ENCODE results near the gene CDSN.

The CDSN gene

DNA sequence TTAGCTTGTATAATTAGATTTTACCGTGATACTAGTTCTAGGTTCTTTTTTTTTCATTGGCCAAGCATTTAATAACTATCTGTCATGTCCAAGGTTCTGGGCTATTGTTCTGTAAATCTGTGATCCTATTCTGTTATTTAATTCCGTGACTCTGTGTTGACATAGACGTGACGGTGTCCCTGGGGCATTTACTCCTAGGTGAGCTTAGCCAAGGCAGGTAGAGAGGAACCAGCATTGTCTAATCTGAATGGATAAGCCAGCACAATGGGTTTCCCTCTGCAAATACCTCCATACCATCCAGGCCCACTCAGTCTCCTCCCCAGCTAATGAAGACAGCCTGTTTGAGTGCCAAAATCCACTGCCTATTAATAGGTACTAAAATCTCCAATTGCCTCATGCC is 8.9 kb upstream of the CDSN start:
- TF ChIP-seq ZNF565 (CRISPR knock-in tag; conservative IDR thresholded peaks at IDR 0.05; ENCODE audit: low read depth): no peak
- TF ChIP-seq ZC3H10 (CRISPR knock-in tag; IDR thresholded peaks at IDR 0.05): no peak
- TF ChIP-seq, protein P1, sequence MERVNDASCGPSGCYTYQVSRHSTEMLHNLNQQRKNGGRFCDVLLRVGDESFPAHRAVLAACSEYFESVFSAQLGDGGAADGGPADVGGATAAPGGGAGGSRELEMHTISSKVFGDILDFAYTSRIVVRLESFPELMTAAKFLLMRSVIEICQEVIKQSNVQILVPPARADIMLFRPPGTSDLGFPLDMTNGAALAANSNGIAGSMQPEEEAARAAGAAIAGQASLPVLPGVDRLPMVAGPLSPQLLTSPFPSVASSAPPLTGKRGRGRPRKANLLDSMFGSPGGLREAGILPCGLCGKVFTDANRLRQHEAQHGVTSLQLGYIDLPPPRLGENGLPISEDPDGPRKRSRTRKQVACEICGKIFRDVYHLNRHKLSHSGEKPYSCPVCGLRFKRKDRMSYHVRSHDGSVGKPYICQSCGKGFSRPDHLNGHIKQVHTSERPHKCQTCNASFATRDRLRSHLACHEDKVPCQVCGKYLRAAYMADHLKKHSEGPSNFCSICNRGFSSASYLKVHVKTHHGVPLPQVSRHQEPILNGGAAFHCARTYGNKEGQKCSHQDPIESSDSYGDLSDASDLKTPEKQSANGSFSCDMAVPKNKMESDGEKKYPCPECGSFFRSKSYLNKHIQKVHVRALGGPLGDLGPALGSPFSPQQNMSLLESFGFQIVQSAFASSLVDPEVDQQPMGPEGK (CRISPR knock-in tag; IDR thresholded peaks at IDR 0.05; ENCODE audit: borderline replicate concordance): no peak
- no peak for ATAC-seq

DNA sequence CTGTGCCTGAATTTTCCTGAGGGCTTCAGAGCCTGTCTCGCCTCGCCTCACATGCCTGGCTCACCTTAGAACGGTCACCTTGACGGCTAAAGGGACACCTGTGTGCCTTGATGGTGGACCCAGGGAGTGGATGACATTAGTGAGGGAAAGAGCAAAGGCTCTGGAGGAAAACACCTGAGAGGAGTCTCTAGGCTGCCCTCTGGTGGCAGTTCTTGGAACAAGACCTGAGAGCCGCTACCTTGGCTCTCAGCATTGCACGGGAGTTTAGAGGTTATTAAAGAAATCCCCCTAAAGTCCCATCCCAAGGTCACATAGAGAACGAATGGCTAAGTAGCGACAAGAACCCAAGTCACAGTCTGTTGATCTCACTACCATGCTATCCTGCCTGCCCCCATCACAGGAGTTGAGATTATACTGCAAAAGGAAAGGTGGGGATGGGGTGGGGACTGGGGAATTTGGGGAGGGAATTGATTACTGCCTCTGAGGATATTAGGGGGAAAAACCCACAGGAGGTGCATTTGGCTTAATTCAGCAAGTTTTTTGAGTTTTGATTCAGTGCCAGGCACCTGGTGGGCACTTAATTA is 7.9 kb upstream of the CDSN start:
- TF ChIP-seq ZNF70 (CRISPR knock-in tag; IDR thresholded peaks at IDR 0.05): no peak
- TF ChIP-seq OSR1 (CRISPR knock-in tag; IDR thresholded peaks at IDR 0.05): no peak
- TF ChIP-seq ZFP3 (CRISPR knock-in tag; IDR thresholded peaks at IDR 0.05): no peak
- TF ChIP-seq, protein P2, sequence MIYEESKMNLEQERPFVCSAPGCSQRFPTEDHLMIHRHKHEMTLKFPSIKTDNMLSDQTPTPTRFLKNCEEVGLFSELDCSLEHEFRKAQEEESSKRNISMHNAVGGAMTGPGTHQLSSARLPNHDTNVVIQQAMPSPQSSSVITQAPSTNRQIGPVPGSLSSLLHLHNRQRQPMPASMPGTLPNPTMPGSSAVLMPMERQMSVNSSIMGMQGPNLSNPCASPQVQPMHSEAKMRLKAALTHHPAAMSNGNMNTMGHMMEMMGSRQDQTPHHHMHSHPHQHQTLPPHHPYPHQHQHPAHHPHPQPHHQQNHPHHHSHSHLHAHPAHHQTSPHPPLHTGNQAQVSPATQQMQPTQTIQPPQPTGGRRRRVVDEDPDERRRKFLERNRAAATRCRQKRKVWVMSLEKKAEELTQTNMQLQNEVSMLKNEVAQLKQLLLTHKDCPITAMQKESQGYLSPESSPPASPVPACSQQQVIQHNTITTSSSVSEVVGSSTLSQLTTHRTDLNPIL (CRISPR knock-in tag; IDR thresholded peaks at IDR 0.05; ENCODE audit: low read depth): no peak
- TF ChIP-seq GLIS3 (CRISPR knock-in tag; IDR thresholded peaks at IDR 0.05): no peak
- TF ChIP-seq CSDC2 (CRISPR knock-in tag; IDR thresholded peaks at IDR 0.05): no peak
- no peak for TF ChIP-seq TCF4 (CRISPR knock-in tag; IDR thresholded peaks at IDR 0.05; ENCODE audit: borderline replicate concordance)
- no peak for TF ChIP-seq PPARA (CRISPR knock-in tag; IDR thresholded peaks at IDR 0.05; ENCODE audit: borderline replicate concordance)
- TF ChIP-seq, protein P3, sequence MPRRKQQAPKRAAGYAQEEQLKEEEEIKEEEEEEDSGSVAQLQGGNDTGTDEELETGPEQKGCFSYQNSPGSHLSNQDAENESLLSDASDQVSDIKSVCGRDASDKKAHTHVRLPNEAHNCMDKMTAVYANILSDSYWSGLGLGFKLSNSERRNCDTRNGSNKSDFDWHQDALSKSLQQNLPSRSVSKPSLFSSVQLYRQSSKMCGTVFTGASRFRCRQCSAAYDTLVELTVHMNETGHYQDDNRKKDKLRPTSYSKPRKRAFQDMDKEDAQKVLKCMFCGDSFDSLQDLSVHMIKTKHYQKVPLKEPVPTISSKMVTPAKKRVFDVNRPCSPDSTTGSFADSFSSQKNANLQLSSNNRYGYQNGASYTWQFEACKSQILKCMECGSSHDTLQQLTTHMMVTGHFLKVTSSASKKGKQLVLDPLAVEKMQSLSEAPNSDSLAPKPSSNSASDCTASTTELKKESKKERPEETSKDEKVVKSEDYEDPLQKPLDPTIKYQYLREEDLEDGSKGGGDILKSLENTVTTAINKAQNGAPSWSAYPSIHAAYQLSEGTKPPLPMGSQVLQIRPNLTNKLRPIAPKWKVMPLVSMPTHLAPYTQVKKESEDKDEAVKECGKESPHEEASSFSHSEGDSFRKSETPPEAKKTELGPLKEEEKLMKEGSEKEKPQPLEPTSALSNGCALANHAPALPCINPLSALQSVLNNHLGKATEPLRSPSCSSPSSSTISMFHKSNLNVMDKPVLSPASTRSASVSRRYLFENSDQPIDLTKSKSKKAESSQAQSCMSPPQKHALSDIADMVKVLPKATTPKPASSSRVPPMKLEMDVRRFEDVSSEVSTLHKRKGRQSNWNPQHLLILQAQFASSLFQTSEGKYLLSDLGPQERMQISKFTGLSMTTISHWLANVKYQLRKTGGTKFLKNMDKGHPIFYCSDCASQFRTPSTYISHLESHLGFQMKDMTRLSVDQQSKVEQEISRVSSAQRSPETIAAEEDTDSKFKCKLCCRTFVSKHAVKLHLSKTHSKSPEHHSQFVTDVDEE (CRISPR knock-in tag; IDR thresholded peaks at IDR 0.05): no peak
- TF ChIP-seq BACH2 (CRISPR knock-in tag; IDR thresholded peaks at IDR 0.05; ENCODE audit: borderline replicate concordance): no peak
- TF ChIP-seq, protein P1 (CRISPR knock-in tag; IDR thresholded peaks at IDR 0.05; ENCODE audit: borderline replicate concordance): no peak
- TF ChIP-seq, protein P4, sequence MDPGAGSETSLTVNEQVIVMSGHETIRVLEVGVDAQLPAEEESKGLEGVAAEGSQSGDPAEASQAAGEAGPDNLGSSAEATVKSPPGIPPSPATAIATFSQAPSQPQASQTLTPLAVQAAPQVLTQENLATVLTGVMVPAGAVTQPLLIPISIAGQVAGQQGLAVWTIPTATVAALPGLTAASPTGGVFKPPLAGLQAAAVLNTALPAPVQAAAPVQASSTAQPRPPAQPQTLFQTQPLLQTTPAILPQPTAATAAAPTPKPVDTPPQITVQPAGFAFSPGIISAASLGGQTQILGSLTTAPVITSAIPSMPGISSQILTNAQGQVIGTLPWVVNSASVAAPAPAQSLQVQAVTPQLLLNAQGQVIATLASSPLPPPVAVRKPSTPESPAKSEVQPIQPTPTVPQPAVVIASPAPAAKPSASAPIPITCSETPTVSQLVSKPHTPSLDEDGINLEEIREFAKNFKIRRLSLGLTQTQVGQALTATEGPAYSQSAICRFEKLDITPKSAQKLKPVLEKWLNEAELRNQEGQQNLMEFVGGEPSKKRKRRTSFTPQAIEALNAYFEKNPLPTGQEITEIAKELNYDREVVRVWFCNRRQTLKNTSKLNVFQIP (CRISPR knock-in tag; IDR thresholded peaks at IDR 0.05; ENCODE audit: borderline replicate concordance, low read depth): no peak
- TF ChIP-seq, protein P5, sequence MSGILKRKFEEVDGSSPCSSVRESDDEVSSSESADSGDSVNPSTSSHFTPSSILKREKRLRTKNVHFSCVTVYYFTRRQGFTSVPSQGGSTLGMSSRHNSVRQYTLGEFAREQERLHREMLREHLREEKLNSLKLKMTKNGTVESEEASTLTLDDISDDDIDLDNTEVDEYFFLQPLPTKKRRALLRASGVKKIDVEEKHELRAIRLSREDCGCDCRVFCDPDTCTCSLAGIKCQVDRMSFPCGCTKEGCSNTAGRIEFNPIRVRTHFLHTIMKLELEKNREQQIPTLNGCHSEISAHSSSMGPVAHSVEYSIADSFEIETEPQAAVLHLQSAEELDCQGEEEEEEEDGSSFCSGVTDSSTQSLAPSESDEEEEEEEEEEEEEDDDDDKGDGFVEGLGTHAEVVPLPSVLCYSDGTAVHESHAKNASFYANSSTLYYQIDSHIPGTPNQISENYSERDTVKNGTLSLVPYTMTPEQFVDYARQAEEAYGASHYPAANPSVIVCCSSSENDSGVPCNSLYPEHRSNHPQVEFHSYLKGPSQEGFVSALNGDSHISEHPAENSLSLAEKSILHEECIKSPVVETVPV (CRISPR knock-in tag; IDR thresholded peaks at IDR 0.05): no peak
- no peak for TF ChIP-seq ZFP30 (CRISPR knock-in tag; IDR thresholded peaks at IDR 0.05)
- peak; percentile 63 for ATAC-seq

DNA sequence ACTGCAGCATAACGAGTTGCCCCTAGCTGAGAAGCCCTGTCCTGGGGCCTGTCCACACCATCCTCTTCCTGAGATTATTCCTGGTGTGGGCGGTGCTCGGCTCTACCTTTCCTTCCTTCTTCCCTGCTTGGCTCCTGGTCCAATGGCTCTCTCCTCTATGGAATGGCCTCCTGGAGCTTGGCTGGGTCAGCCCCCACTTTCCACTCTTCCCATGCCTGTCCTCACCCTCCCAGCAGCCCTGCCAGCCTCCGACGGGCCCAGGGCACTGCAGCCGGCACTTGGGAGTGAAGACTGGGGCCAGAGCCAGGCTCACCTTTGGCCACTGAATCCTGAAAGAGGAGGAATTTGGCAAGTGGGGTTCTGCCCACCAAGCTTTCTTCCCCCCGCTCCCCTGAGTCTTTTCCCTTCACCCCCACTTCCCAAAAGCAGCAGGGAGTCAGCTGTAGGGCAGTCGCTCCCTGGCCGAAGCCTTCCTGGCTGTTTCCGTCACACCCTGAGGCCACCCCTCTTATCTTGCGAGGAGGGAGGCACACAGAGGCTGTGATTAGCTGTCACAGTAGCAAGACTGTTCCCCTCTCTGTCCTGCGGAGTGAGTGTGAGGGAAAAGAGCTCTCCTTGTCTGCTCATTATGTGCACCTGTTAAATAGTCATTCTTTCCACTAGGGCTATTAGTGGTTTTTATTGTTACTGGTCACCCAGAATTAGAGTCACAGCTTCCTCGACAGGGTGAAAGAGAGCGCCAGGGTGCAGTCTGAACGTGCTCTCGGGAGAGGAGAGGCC is 6.3 kb upstream of the CDSN start:
- no peak for ATAC-seq
- TF ChIP-seq ZFP3 (CRISPR knock-in tag; IDR thresholded peaks at IDR 0.05): no peak
- TF ChIP-seq ZNF70 (CRISPR knock-in tag; IDR thresholded peaks at IDR 0.05): no peak
